ENCODE results near the gene EHBP1L1. TPM values are rescaled to one million over a fixed set of nuclear protein-coding genes. Genes with fewer than 3 reads are reported as not detected.

The EHBP1L1 gene
- total and polyA plus RNA-seq, 2 of the 13 experiments (the other 11 are each of a cell fraction or from before 2014, with no cell fraction given), result 8.3 to 10.6 TPM

DNA sequence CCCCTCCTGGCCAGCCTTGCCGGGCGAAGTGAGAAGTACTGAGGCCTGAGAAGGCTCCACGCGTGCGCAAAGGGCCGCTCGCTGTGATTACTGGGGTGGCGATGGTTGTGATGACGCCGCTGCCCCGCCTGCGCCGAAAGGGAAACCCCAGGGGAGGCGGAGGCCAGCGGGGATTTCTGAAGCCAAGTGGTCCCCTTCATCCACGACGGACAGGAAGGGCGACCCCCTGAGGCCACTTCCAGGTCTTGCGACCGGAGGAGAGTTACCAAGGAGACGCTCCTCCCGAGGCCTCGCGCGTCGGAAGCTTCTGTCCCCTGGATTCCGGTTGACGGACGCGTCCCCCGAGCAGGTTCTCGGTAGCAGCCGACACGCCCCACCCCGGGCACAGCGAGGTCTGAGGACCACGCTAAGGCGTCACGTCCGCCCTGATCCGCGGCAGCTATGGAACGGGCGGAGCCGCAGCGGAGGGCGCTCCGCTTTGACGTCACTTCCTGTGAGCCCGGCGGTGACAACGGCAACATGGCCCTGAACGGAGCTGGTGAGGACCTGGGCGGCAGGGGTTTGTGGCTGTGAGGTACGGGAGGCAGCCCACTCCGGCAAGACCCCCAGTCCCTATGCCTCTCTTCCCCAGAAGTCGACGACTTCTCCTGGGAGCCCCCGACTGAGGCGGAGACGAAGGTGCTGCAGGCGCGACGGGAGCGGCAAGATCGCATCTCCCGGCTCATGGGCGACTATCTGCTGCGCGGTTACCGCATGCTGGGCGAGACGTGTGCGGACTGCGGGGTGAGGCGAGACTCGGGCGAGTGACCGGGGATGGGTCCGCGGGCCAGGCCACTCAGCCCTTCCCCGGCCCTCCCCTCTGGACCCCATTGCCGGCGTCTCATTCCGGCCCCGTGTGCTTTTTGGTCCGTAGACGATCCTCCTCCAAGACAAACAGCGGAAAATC is 5.6 kb upstream of the EHBP1L1 start, which contains the start of gene ZNRD2 (continued):
- TF ChIP-seq MTA3 (CRISPR knock-in tag; IDR thresholded peaks at IDR 0.05) (no peak), SMAD1 (CRISPR knock-in tag; IDR thresholded peaks at IDR 0.05; ENCODE audit: borderline replicate concordance, low read depth) (peak; percentile 86; the same call in 1 of the 2 replicates), CC2D1A (CRISPR knock-in tag; IDR thresholded peaks at IDR 0.05) (no peak), SAFB2 (CRISPR knock-in tag; IDR thresholded peaks at IDR 0.05; ENCODE audit: borderline replicate concordance, low read depth) (peak; percentile 45; the same call in 1 of the 2 replicates), ZNF34 (CRISPR knock-in tag; IDR thresholded peaks at IDR 0.05; ENCODE audit: borderline replicate concordance) (0 out of 2 replicates have a peak, but pooled peaks have one; percentile 43), ERF (CRISPR knock-in tag; IDR thresholded peaks at IDR 0.05) (peak; percentile 90; the same call in 1 of the 2 replicates), ATF1 (CRISPR knock-in tag; IDR thresholded peaks at IDR 0.05) (peak; percentile 98), POLR2A (IDR thresholded peaks at IDR 0.05; ENCODE audit: insufficient read depth in 1 of 2, low read depth in 2 of 2, low read length in 2 of 2) (peak in 1 of 2 experiments; percentile 52; a peak in 1 of 4 replicates), MEF2D (CRISPR knock-in tag; IDR thresholded peaks at IDR 0.05) (peak; percentile 96), ZNF530 (CRISPR knock-in tag; IDR thresholded peaks at IDR 0.05; ENCODE audit: low read depth) (no peak), KLF12 (CRISPR knock-in tag; IDR thresholded peaks at IDR 0.05; ENCODE audit: borderline replicate concordance) (no peak; the same call in none of the 2 replicates)
- TF ChIP-seq, protein P1, sequence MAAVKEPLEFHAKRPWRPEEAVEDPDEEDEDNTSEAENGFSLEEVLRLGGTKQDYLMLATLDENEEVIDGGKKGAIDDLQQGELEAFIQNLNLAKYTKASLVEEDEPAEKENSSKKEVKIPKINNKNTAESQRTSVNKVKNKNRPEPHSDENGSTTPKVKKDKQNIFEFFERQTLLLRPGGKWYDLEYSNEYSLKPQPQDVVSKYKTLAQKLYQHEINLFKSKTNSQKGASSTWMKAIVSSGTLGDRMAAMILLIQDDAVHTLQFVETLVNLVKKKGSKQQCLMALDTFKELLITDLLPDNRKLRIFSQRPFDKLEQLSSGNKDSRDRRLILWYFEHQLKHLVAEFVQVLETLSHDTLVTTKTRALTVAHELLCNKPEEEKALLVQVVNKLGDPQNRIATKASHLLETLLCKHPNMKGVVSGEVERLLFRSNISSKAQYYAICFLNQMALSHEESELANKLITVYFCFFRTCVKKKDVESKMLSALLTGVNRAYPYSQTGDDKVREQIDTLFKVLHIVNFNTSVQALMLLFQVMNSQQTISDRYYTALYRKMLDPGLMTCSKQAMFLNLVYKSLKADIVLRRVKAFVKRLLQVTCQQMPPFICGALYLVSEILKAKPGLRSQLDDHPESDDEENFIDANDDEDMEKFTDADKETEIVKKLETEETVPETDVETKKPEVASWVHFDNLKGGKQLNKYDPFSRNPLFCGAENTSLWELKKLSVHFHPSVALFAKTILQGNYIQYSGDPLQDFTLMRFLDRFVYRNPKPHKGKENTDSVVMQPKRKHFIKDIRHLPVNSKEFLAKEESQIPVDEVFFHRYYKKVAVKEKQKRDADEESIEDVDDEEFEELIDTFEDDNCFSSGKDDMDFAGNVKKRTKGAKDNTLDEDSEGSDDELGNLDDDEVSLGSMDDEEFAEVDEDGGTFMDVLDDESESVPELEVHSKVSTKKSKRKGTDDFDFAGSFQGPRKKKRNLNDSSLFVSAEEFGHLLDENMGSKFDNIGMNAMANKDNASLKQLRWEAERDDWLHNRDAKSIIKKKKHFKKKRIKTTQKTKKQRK (IDR thresholded peaks at IDR 0.05; ENCODE audit: low read length), result no peak
- TF ChIP-seq, protein P2, sequence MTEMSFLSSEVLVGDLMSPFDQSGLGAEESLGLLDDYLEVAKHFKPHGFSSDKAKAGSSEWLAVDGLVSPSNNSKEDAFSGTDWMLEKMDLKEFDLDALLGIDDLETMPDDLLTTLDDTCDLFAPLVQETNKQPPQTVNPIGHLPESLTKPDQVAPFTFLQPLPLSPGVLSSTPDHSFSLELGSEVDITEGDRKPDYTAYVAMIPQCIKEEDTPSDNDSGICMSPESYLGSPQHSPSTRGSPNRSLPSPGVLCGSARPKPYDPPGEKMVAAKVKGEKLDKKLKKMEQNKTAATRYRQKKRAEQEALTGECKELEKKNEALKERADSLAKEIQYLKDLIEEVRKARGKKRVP (CRISPR knock-in tag; IDR thresholded peaks at IDR 0.05), result no peak
- TF ChIP-seq, protein P3, sequence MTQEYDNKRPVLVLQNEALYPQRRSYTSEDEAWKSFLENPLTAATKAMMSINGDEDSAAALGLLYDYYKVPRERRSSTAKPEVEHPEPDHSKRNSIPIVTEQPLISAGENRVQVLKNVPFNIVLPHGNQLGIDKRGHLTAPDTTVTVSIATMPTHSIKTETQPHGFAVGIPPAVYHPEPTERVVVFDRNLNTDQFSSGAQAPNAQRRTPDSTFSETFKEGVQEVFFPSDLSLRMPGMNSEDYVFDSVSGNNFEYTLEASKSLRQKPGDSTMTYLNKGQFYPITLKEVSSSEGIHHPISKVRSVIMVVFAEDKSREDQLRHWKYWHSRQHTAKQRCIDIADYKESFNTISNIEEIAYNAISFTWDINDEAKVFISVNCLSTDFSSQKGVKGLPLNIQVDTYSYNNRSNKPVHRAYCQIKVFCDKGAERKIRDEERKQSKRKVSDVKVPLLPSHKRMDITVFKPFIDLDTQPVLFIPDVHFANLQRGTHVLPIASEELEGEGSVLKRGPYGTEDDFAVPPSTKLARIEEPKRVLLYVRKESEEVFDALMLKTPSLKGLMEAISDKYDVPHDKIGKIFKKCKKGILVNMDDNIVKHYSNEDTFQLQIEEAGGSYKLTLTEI (CRISPR knock-in tag; conservative IDR thresholded peaks at IDR 0.05), result no peak

All from HepG2 (cell line).